K562 (cell line): ENCODE measurements around the gene SBF1. TPM values are rescaled to one million over a fixed set of nuclear protein-coding genes. Genes with fewer than 3 reads are reported as not detected.

Source experiments
- ATF4 ChIP-seq: fragments of 450-650 bp; formaldehyde crosslinking; IDR thresholded peaks from 2 replicates; pipeline ENCODE4 v1.4.0; 2022; ENCODE audit warnings: mild to moderate bottlenecking, moderate library complexity
- CBFA2T2 ChIP-seq: fragments of 450-650 bp; conservative IDR thresholded peaks from 2 replicates; pipeline ENCODE4 v1.6.1; 2017; ENCODE audit warnings: mild to moderate bottlenecking
- CBX1 ChIP-seq: sonication (generic); IDR thresholded peaks from 2 replicates; pipeline ENCODE4 v1.6.1; 2016; ENCODE audit warnings: antibody characterized with exemption, low read depth, mild to moderate bottlenecking
- CHD1 ChIP-seq: fragments of 200-600 bp; sonication (generic); IDR thresholded peaks from one replicate; pipeline ENCODE4 v1.6.1; 2012; ENCODE audit warnings: mild to moderate bottlenecking, moderate library complexity, low read length, inconsistent platforms
- CXXC5 ChIP-seq: fragments of 250-450 bp; sonication (Bioruptor Pico); IDR thresholded peaks from 2 replicates; pipeline ENCODE4 v1.8.0; 2022; ENCODE audit warnings: inconsistent platforms, mild to moderate bottlenecking, moderate library complexity
- DDX20 ChIP-seq: fragments of 450-650 bp; IDR thresholded peaks from 2 replicates; pipeline ENCODE4 v1.6.1; 2016; ENCODE audit warnings: missing genetic modification characterization, low read depth, mild to moderate bottlenecking, missing compliant biosample characterization, moderate library complexity
- E4F1 ChIP-seq: fragments of 250-450 bp; sonication (Bioruptor Pico); IDR thresholded peaks from 2 replicates; pipeline ENCODE4 v1.5.0; 2021; ENCODE audit warnings: mild to moderate bottlenecking, borderline replicate concordance
- EWSR1 ChIP-seq: fragments of 450-650 bp; IDR thresholded peaks from 2 replicates; pipeline ENCODE4 v1.6.1; 2018; ENCODE audit warnings: borderline replicate concordance, mild to moderate bottlenecking, low read depth, moderate library complexity; ENCODE audit not compliant: partially characterized antibody
- FOXK1 ChIP-seq: sonication (generic); formaldehyde crosslinking; IDR thresholded peaks from 2 replicates; pipeline ENCODE4 v1.8.0; 2022; ENCODE audit warnings: missing genetic modification reagents, mild to moderate bottlenecking, borderline replicate concordance
- GATA2 ChIP-seq: sonication (generic); formaldehyde crosslinking; IDR thresholded peaks from 2 replicates; pipeline ENCODE4 v1.4.0; 2020; ENCODE audit warnings: mild to moderate bottlenecking, missing genetic modification reagents
- KDM2B ChIP-seq: fragments of 250-450 bp; sonication (Bioruptor Pico); IDR thresholded peaks from 2 replicates; pipeline ENCODE4 v1.8.0; 2021; ENCODE audit warnings: mild to moderate bottlenecking, moderate library complexity
- KLF10 ChIP-seq: fragments of 250-450 bp; sonication (Bioruptor Pico); IDR thresholded peaks from 2 replicates; pipeline ENCODE4 v1.6.1; 2021; ENCODE audit warnings: matching md5 sums
- MECOM ChIP-seq: fragments of 250-450 bp; sonication (Bioruptor Pico); IDR thresholded peaks from 2 replicates; pipeline ENCODE4 v1.8.0; 2022; ENCODE audit warnings: inconsistent platforms
- NELFE ChIP-seq: IDR thresholded peaks from 2 replicates; pipeline ENCODE4 v1.6.1; 2011; ENCODE audit warnings: mild to moderate bottlenecking; ENCODE audit not compliant: insufficient read depth, insufficient read length
- PHF20 ChIP-seq: fragments of 450-650 bp; IDR thresholded peaks from 2 replicates; pipeline ENCODE4 v1.6.1; 2018; ENCODE audit not compliant: partially characterized antibody
- PHF8 ChIP-seq: fragments of 200-600 bp; sonication (generic); IDR thresholded peaks from 2 replicates; pipeline ENCODE4 v1.6.1; 2012; ENCODE audit warnings: mixed run types, mild to moderate bottlenecking, inconsistent platforms, low read length, moderate library complexity, borderline replicate concordance
- POLR2A ChIP-seq: fragments of 450-650 bp; conservative IDR thresholded peaks from 2 replicates; pipeline ENCODE4 v1.6.1; 2016
- SIRT6 ChIP-seq: IDR thresholded peaks from one replicate; pipeline ENCODE4 v1.6.1; 2012; ENCODE audit warnings: low read depth, mild to moderate bottlenecking, control low read depth, inconsistent platforms, low read length, moderate library complexity
- SMAD4 ChIP-seq: fragments of 250-450 bp; sonication (Bioruptor Pico); conservative IDR thresholded peaks from 2 replicates; pipeline ENCODE4 v1.8.0; 2021; ENCODE audit warnings: inconsistent platforms, mild to moderate bottlenecking, moderate library complexity
- SUPT5H ChIP-seq: fragments of 450-650 bp; IDR thresholded peaks from 2 replicates; pipeline ENCODE4 v1.6.1; 2016
- TFAP4 ChIP-seq: sonication (generic); formaldehyde crosslinking; IDR thresholded peaks from 2 replicates; pipeline ENCODE4 v1.8.0; 2022; ENCODE audit warnings: missing genetic modification reagents, mild to moderate bottlenecking, moderate library complexity, borderline replicate concordance
- YBX1 ChIP-seq: fragments of 450-650 bp; IDR thresholded peaks from 2 replicates; pipeline ENCODE4 v1.7.1; 2016; ENCODE audit warnings: mild to moderate bottlenecking
- ZBTB2 ChIP-seq: fragments of 450-650 bp; IDR thresholded peaks from 2 replicates; pipeline ENCODE4 v1.6.1; 2016; ENCODE audit warnings: antibody characterized with exemption
- ZEB2 ChIP-seq: fragments of 450-650 bp; IDR thresholded peaks from 2 replicates; pipeline ENCODE4 v1.6.1; 2016
- polyA plus RNA-seq, 8 experiments: library from polyadenylated mRNA; depleted of rRNA in 4 of 8; stranded (reverse) in 5 of 8; unstranded in 3 of 8; fragments of >200 nt; fragmentation: Nextera tagmentation in 2 of 8; fragmentation: Illumina TruSeq in 1 of 8; extraction: Ambion mirVana in 2 of 8; extraction: Trizol in 1 of 8; gene quantifications; 2 replicates each; pipeline versions ENCODE4 v1.2.1 to v1.2.3, GENCODE V29; 2011 to 2014; ENCODE audit warnings: inconsistent platforms in 1 of 8, missing spikeins in 1 of 8
- total RNA-seq, 7 experiments: library from RNA; depleted of rRNA in 6 of 7; stranded (reverse); fragments of >200 nt in 6 of 7; fragmentation: Illumina TruSeq in 2 of 7; extraction: Trizol in 2 of 7; gene quantifications; 2 replicates each; pipeline versions ENCODE4 v1.2.1 to v1.2.3, GENCODE V29; 2011 to 2021; ENCODE audit warnings: low replicate concordance in 1 of 7

Gene SBF1
- total and polyA plus RNA-seq, 9 of the 15 experiments (the other 6 are each of a cell fraction or from before 2014, with no cell fraction given) = 0.44 to 50.4 (median 11.4) TPM

GRCh38 chr22:50507421-50507990, 32.7 kb upstream of the SBF1 start, which contains the start of gene LMF2 (continued):
- TF ChIP-seq YBX1 (no peak), CBFA2T2 (no peak), GATA2 (CRISPR knock-in tag) (no peak), KDM2B (0 out of 2 replicates have a peak, but pooled peaks have one; percentile 22), ZEB2 (no peak), NELFE (no peak), E4F1 (no peak), ATF4 (CRISPR knock-in tag) (no peak), KLF10 (CRISPR knock-in tag) (no peak), FOXK1 (CRISPR knock-in tag) (no peak), SIRT6 (no peak), EWSR1 (no peak), PHF20 (peak; percentile 58), POLR2A (peak; percentile 13), ZBTB2 (no peak), SMAD4 (CRISPR knock-in tag) (no peak), CBX1 (no peak), CHD1 (no peak), PHF8 (peak; percentile 70; the same call in 1 of the 2 replicates), TFAP4 (CRISPR knock-in tag) (no peak), SUPT5H (peak; percentile 41), DDX20 (tag) (no peak), CXXC5 (CRISPR knock-in tag) (peak; percentile 32), MECOM (CRISPR knock-in tag) (no peak)
